Neuronal stem cell (in vitro differentiated cells): ENCODE data around the gene FOSB.

Source experiments
- DNase-seq: peaks from one replicate; pipeline ENCODE4 v3.0.0-alpha.2; 2013; ENCODE audit warnings: low spot score
- H2AFZ ChIP-seq: one replicate; pipeline ENCODE4 v1.6.1; 2013; ENCODE audit warnings: mild to moderate bottlenecking, low read length, inconsistent platforms
- H2AK5ac ChIP-seq: 2 replicates; pipeline ENCODE4 v1.6.1; 2013; ENCODE audit warnings: low read depth, mild to moderate bottlenecking, inconsistent platforms, low read length, moderate library complexity, mixed read lengths
- H2BK120ac ChIP-seq: 2 replicates; pipeline ENCODE4 v1.6.1; 2013; ENCODE audit warnings: low read depth, mild to moderate bottlenecking, inconsistent platforms, low read length, moderate library complexity, mixed read lengths
- H2BK12ac ChIP-seq: one replicate; pipeline ENCODE4 v1.6.1; 2013; ENCODE audit warnings: low read length, inconsistent platforms
- H2BK15ac ChIP-seq: 2 replicates; pipeline ENCODE4 v1.6.1; 2013; ENCODE audit warnings: mild to moderate bottlenecking, low read length, inconsistent platforms, mixed read lengths
- H2BK5ac ChIP-seq: one replicate; pipeline ENCODE4 v1.6.1; 2013; ENCODE audit warnings: inconsistent platforms, mild to moderate bottlenecking, low read length, moderate library complexity
- H3K14ac ChIP-seq: one replicate; pipeline ENCODE4 v1.6.1; 2013; ENCODE audit warnings: low read length, inconsistent platforms
- H3K18ac ChIP-seq: 2 replicates; pipeline ENCODE4 v1.6.1; 2013; ENCODE audit warnings: low read length, inconsistent platforms
- H3K23ac ChIP-seq: 2 replicates; pipeline ENCODE4 v1.6.1; 2013; ENCODE audit warnings: low read depth, mild to moderate bottlenecking, mixed read lengths, low read length, inconsistent platforms; ENCODE audit not compliant: poor library complexity
- H3K27ac ChIP-seq: replicated peaks from 3 replicates; pipeline ENCODE4 v1.5.1; 2013; ENCODE audit warnings: low read length, inconsistent platforms
- H3K27me3 ChIP-seq, 3 experiments: 2 replicates each; pipeline ENCODE4 v1.6.1; 2013; ENCODE audit warnings: low read length in 3 of 3, mild to moderate bottlenecking in 2 of 3, inconsistent platforms in 1 of 3, low read depth in 1 of 3, mixed read lengths in 1 of 3, moderate library complexity in 1 of 3; ENCODE audit not compliant: control insufficient read depth in 3 of 3, insufficient read depth in 3 of 3
- H3K36me3 ChIP-seq, 2 donors: replicated peaks in 1 of 2; 2 replicates each; pipeline ENCODE4 v1.6.1; 2013; ENCODE audit warnings: low read length in 2 of 2; ENCODE audit not compliant: control insufficient read depth in 2 of 2, insufficient read depth in 2 of 2
- H3K4ac ChIP-seq: 2 replicates; pipeline ENCODE4 v1.6.1; 2013; ENCODE audit warnings: inconsistent platforms, mild to moderate bottlenecking, low read length, moderate library complexity
- H3K4me1 ChIP-seq, 2 donors: 1 replicate in 1 of 2; 2 replicates in 1 of 2; pipeline ENCODE4 v1.6.1; 2013; ENCODE audit warnings: low read length in 2 of 2, low read depth in 1 of 2; ENCODE audit not compliant: control insufficient read depth in 2 of 2, insufficient read depth in 1 of 2
- H3K4me2 ChIP-seq: one replicate; pipeline ENCODE4 v1.6.1; 2013; ENCODE audit warnings: mild to moderate bottlenecking, low read length, inconsistent platforms; ENCODE audit not compliant: insufficient read depth, poor library complexity, severe bottlenecking
- H3K4me3 ChIP-seq, 2 donors: 2 replicates each; pipeline ENCODE4 v1.5.1; 2013; ENCODE audit warnings: low read length in 2 of 2, mild to moderate bottlenecking in 2 of 2, inconsistent platforms in 1 of 2, moderate library complexity in 1 of 2
- H3K79me1 ChIP-seq: one replicate; pipeline ENCODE4 v1.6.1; 2013; ENCODE audit warnings: low read depth, mild to moderate bottlenecking, inconsistent platforms, low read length, moderate library complexity
- H3K9ac ChIP-seq: one replicate; pipeline ENCODE4 v1.6.1; 2013; ENCODE audit warnings: mild to moderate bottlenecking, low read depth, low read length, inconsistent platforms; ENCODE audit not compliant: poor library complexity
- H3K9me3 ChIP-seq, 2 donors: replicated peaks in 1 of 2; 2 replicates each; pipeline versions ENCODE3 to v1.6.1; 2013; ENCODE audit warnings: low read length in 2 of 2, mild to moderate bottlenecking in 2 of 2, inconsistent platforms in 1 of 2, low read depth in 1 of 2, mixed read lengths in 1 of 2, moderate library complexity in 1 of 2; ENCODE audit not compliant: control insufficient read depth in 2 of 2, insufficient read depth in 1 of 2
- H4K8ac ChIP-seq: one replicate; pipeline ENCODE4 v1.6.1; 2013; ENCODE audit warnings: low read depth, mild to moderate bottlenecking, inconsistent platforms, low read length, moderate library complexity
- H4K91ac ChIP-seq: one replicate; pipeline ENCODE4 v1.6.1; 2013; ENCODE audit warnings: low read length, low read depth, mild to moderate bottlenecking, inconsistent platforms; ENCODE audit not compliant: poor library complexity
- whole genome bisulfite sequencing, 2 donors: extraction: QIAGEN DNeasy Blood & Tissue Kit; methylation state at CpG; one replicate each; pipeline ENCODE4 v1.1.7; 2013; ENCODE audit warnings: missing lambda C conversion rate in 2 of 2, mixed read lengths in 1 of 2; ENCODE audit not compliant: insufficient read length in 2 of 2, insufficient replicate concordance in 1 of 2; ENCODE audit errors: extremely low coverage in 2 of 2; 5-methylcytosine and 5-hydroxymethylcytosine counted together

Gene FOSB

GRCh38 chr19:45471111-45471930 is 3.5 kb downstream of the FOSB start:
- no peak overlapping the region for H2AK5ac ChIP-seq
- no CpG with 5 or more reads among the region's 16 CpGs for WGBS, 2 donors
- no peak overlapping the region for H2AFZ ChIP-seq
- H3K23ac ChIP-seq = peak overlapping the region; percentile 61
- no peak overlapping the region for H3K4ac ChIP-seq
- peak overlapping the region; percentile 21 for H2BK15ac ChIP-seq
- no peak overlapping the region for H3K27ac ChIP-seq
- H3K9ac ChIP-seq = no peak overlapping the region
- H3K4me1 ChIP-seq = peaks cover 15 to 22% of the 10 kb centered on the region in 2 donors
- H3K14ac ChIP-seq = no peak overlapping the region
- peak overlapping the region; percentile 49 for H2BK5ac ChIP-seq
- no peaks in the 10 kb centered on the region for H3K79me1 ChIP-seq
- no peak overlapping the region for H2BK120ac ChIP-seq
- no peak overlapping the region for H3K18ac ChIP-seq
- no peak overlapping the region for H4K8ac ChIP-seq
- no peak for DNase-seq
- H3K36me3 ChIP-seq = no peaks in the 10 kb centered on the region
- no peaks in the 10 kb centered on the region for H3K9me3 ChIP-seq
- H4K91ac ChIP-seq = no peak overlapping the region
- H3K4me2 ChIP-seq = no peak overlapping the region
- H2BK12ac ChIP-seq = no peak overlapping the region
- H3K27me3 ChIP-seq = peaks cover 0 to 33% (median 0%) of the 10 kb centered on the region in 3 experiments
- H3K4me3 ChIP-seq = no peak overlapping the region

GRCh38 chr19:45471931-45472562 is 4.3 kb downstream of the FOSB start:
- Histone ChIP-seq H3K9ac (no peak overlapping the region), H2BK15ac (no peak overlapping the region), H3K4me2 (no peak overlapping the region), H3K27ac (no peak overlapping the region), H3K23ac (no peak overlapping the region), H3K14ac (no peak overlapping the region), H2BK12ac (no peak overlapping the region), H3K9me3 (no peaks in the 10 kb centered on the region), H3K4me3 (no peak overlapping the region), H3K27me3 (peaks cover 0 to 34% (median 0%) of the 10 kb centered on the region in 3 experiments), H2BK120ac (no peak overlapping the region), H3K79me1 (no peaks in the 10 kb centered on the region), H3K36me3 (no peaks in the 10 kb centered on the region), H2AK5ac (no peak overlapping the region), H3K4ac (no peak overlapping the region), H4K91ac (no peak overlapping the region), H2BK5ac (no peak overlapping the region), H2AFZ (peak overlapping the region; percentile 36), H3K4me1 (peaks cover 14 to 20% of the 10 kb centered on the region in 2 donors), H4K8ac (no peak overlapping the region), H3K18ac (peak overlapping the region; percentile 6)
- WGBS, 2 donors = no CpG with 5 or more reads among the region's 7 CpGs
- no peak for DNase-seq

GRCh38 chr19:45472563-45473366 is 5.0 kb downstream of the FOSB start:
- Histone ChIP-seq H3K4me2 (peak overlapping the region; percentile 32), H4K91ac (no peak overlapping the region), H2BK5ac (no peak overlapping the region), H3K4me1 (peaks cover 13 to 17% of the 10 kb centered on the region in 2 donors), H3K36me3 (no peaks in the 10 kb centered on the region), H3K23ac (peak overlapping the region; percentile 80), H2AFZ (peak overlapping the region; percentile 36), H3K4ac (no peak overlapping the region), H3K14ac (no peak overlapping the region), H2BK15ac (peak overlapping the region; percentile 38), H2AK5ac (peak overlapping the region; percentile 54), H3K79me1 (no peaks in the 10 kb centered on the region), H4K8ac (no peak overlapping the region), H3K18ac (no peak overlapping the region), H3K27me3 (peaks cover 0 to 35% (median 0%) of the 10 kb centered on the region in 3 experiments), H3K9ac (no peak overlapping the region), H3K4me3 (peak overlapping the region in 1 of 2 donors; percentile 3), H3K9me3 (no peaks in the 10 kb centered on the region), H2BK12ac (no peak overlapping the region), H2BK120ac (no peak overlapping the region), H3K27ac (no peak overlapping the region)
- DNase-seq = no peak
- WGBS, 2 donors = no CpG with 5 or more reads among the region's 44 CpGs

- Histone ChIP-seq H3K4me3 (no peak overlapping the region), H3K9ac (peak overlapping the region; percentile 54), H2BK5ac (no peak overlapping the region), H3K23ac (no peak overlapping the region), H3K4me2 (peak overlapping the region; percentile 3), H3K4ac (no peak overlapping the region), H2AK5ac (peak overlapping the region; percentile 47), H3K36me3 (no peaks in the 10 kb centered on the region), H2BK120ac (no peak overlapping the region), H2BK12ac (no peak overlapping the region), H4K91ac (no peak overlapping the region), H3K4me1 (peaks cover 15 to 17% of the 10 kb centered on the region in 2 donors), H3K27me3 (peaks cover 0 to 35% (median 0%) of the 10 kb centered on the region in 3 experiments), H3K14ac (no peak overlapping the region), H3K27ac (no peak overlapping the region), H2AFZ (no peak overlapping the region), H3K9me3 (no peaks in the 10 kb centered on the region), H3K18ac (no peak overlapping the region), H2BK15ac (no peak overlapping the region), H3K79me1 (no peaks in the 10 kb centered on the region), H4K8ac (no peak overlapping the region)
- no peak for DNase-seq
- WGBS, 2 donors = no CpG with 5 or more reads among the region's 5 CpGs
Measured at GRCh38 chr19:45473367-45473681, 5.5 kb downstream of the FOSB start.
